Activated CD4-positive, alpha-beta T cell treated with anti-CD3 and anti-CD28 coated beads, Interleukin-2, Interleukin-4, amounts not matched to agents 100 ng/mL and 50 ng/mL, durations not matched to agents 16 hours and 8 hours (primary cell): ENCODE data around the gene RASSF5.

ENCODE experiments used
- DNase-seq: peaks from one replicate; pipeline ENCODE4 v3.0.0-alpha.2; 2020; ENCODE audit warnings: low spot score

Gene RASSF5

GRCh38 chr1:206551296-206551985, 44.1 kb downstream of the RASSF5 start:
- DNase-seq, result no peak

- peak; percentile 80 for DNase-seq
Observed at GRCh38 chr1:206551986-206552326, 44.6 kb downstream of the RASSF5 start.

- DNase-seq, result no peak
Observed at GRCh38 chr1:206554211-206554610, 46.9 kb downstream of the RASSF5 start.

GRCh38 chr1:206554701-206555472, 47.6 kb downstream of the RASSF5 start:
- DNase-seq, result no peak

GRCh38 chr1:206555473-206555935, 48.2 kb downstream of the RASSF5 start:
- no peak for DNase-seq

- DNase-seq, result peak; percentile 76
Observed at GRCh38 chr1:206556047-206556749, 48.9 kb downstream of the RASSF5 start.

- DNase-seq, result peak; percentile 93
Observed at GRCh38 chr1:206556750-206557635, 49.7 kb downstream of the RASSF5 start.

- peak; percentile 53 for DNase-seq
Observed at GRCh38 chr1:206557636-206558473, 50.5 kb downstream of the RASSF5 start.

GRCh38 chr1:206558794-206559671, 51.7 kb downstream of the RASSF5 start:
- no peak for DNase-seq

- DNase-seq, result no peak
Observed at GRCh38 chr1:206559672-206559995, 52.3 kb downstream of the RASSF5 start.

- no peak for DNase-seq
Observed at GRCh38 chr1:206560007-206560716, 52.8 kb downstream of the RASSF5 start.

GRCh38 chr1:206563367-206564207, 56.3 kb downstream of the RASSF5 start:
- no peak for DNase-seq

- DNase-seq, result no peak
Observed at GRCh38 chr1:206565995-206566394, 58.7 kb downstream of the RASSF5 start.

- no peak for DNase-seq
Observed at GRCh38 chr1:206566999-206567398, 59.7 kb downstream of the RASSF5 start.

GRCh38 chr1:206568256-206568655, 60.9 kb downstream of the RASSF5 start:
- DNase-seq, result no peak

- no peak for DNase-seq
Observed at GRCh38 chr1:206568779-206569352, 61.5 kb downstream of the RASSF5 start.

GRCh38 chr1:206569556-206569955, 62.2 kb downstream of the RASSF5 start:
- no peak for DNase-seq

- no peak for DNase-seq
Observed at GRCh38 chr1:206570529-206570928, 63.2 kb downstream of the RASSF5 start.
